Nephron (organoid): ENCODE data around the gene ZMYM1.
"Not testable (repeated sequence)": the region's sequence is repeated elsewhere in the genome, so short reads cannot be mapped to it uniquely, and the experiment has no call there.

Source experiments
- H3K27ac Mint-ChIP-seq, 3 experiments: 2 replicates each; pipeline ENCODE4 v1.8.0; 2020; ENCODE audit warnings: mixed read lengths in 3 of 3, mild to moderate bottlenecking in 2 of 3, moderate library complexity in 1 of 3
- H3K27me3 Mint-ChIP-seq: 2 replicates; pipeline ENCODE4 v1.8.0; 2021; ENCODE audit warnings: low read depth, mild to moderate bottlenecking, moderate library complexity, mixed read lengths
- H3K36me3 Mint-ChIP-seq: 2 replicates; pipeline ENCODE4 v1.8.0; 2020; ENCODE audit warnings: low read depth, mixed read lengths
- H3K4me1 Mint-ChIP-seq: 2 replicates; pipeline ENCODE4 v1.8.0; 2020; ENCODE audit warnings: mixed read lengths
- H3K4me3 Mint-ChIP-seq, 3 experiments: 2 replicates each; pipeline ENCODE4 v1.8.0; 2020; ENCODE audit warnings: mild to moderate bottlenecking in 3 of 3, mixed read lengths in 3 of 3, moderate library complexity in 2 of 3
- H3K9me3 Mint-ChIP-seq: 2 replicates; pipeline ENCODE4 v1.8.0; 2020; ENCODE audit warnings: mixed read lengths
- CTCF ChIP-seq, 3 experiments: fragments of 200-600 bp; sonication (generic); IDR thresholded peaks; one replicate each; pipeline ENCODE4 v1.5.0; 2021; ENCODE audit warnings: antibody characterized with exemption in 3 of 3; ENCODE audit not compliant: unreplicated experiment in 3 of 3

The ZMYM1 gene

GRCh38 chr1:35120458-35121133, 41.4 kb downstream of the ZMYM1 start:
- H3K27ac Mint-ChIP-seq: no peak overlapping the region
- no peak overlapping the region for H3K4me3 Mint-ChIP-seq
- peaks cover 19% of the 10 kb centered on the region for H3K36me3 Mint-ChIP-seq
- H3K27me3 Mint-ChIP-seq: no peaks in the 10 kb centered on the region
- no peak for TF ChIP-seq CTCF (IDR thresholded peaks at IDR 0.05; ENCODE audit: unreplicated experiment in 3 of 3)
- H3K9me3 Mint-ChIP-seq: peaks cover 9% of the 10 kb centered on the region
- no peaks in the 10 kb centered on the region for H3K4me1 Mint-ChIP-seq

GRCh38 chr1:35122311-35122710, 43.1 kb downstream of the ZMYM1 start:
- no peaks in the 10 kb centered on the region for H3K4me1 Mint-ChIP-seq
- H3K9me3 Mint-ChIP-seq: peaks cover 13% of the 10 kb centered on the region
- H3K27me3 Mint-ChIP-seq: no peaks in the 10 kb centered on the region
- no peak overlapping the region for H3K27ac Mint-ChIP-seq
- no peak overlapping the region for H3K4me3 Mint-ChIP-seq
- H3K36me3 Mint-ChIP-seq: peaks cover 10% of the 10 kb centered on the region
- no peak for TF ChIP-seq CTCF (IDR thresholded peaks at IDR 0.05; ENCODE audit: unreplicated experiment in 3 of 3)

GRCh38 chr1:35126546-35126945, 47.4 kb downstream of the ZMYM1 start:
- no peak overlapping the region for H3K27ac Mint-ChIP-seq
- H3K9me3 Mint-ChIP-seq: peaks cover 28% of the 10 kb centered on the region
- no peak for TF ChIP-seq CTCF (IDR thresholded peaks at IDR 0.05; ENCODE audit: unreplicated experiment in 3 of 3)
- no peaks in the 10 kb centered on the region for H3K27me3 Mint-ChIP-seq
- H3K4me3 Mint-ChIP-seq: no peak overlapping the region
- H3K4me1 Mint-ChIP-seq: no peaks in the 10 kb centered on the region
- peaks cover 1% of the 10 kb centered on the region for H3K36me3 Mint-ChIP-seq

GRCh38 chr1:35129080-35129479, 49.9 kb downstream of the ZMYM1 start:
- H3K4me3 Mint-ChIP-seq: no peak overlapping the region
- no peak for TF ChIP-seq CTCF (IDR thresholded peaks at IDR 0.05; ENCODE audit: unreplicated experiment in 3 of 3)
- peaks cover 26% of the 10 kb centered on the region for H3K9me3 Mint-ChIP-seq
- H3K4me1 Mint-ChIP-seq: no peaks in the 10 kb centered on the region
- H3K27me3 Mint-ChIP-seq: no peaks in the 10 kb centered on the region
- H3K36me3 Mint-ChIP-seq: no peaks in the 10 kb centered on the region
- H3K27ac Mint-ChIP-seq: no peak overlapping the region

GRCh38 chr1:35136780-35137179, 57.6 kb downstream of the ZMYM1 start:
- TF ChIP-seq CTCF (IDR thresholded peaks at IDR 0.05; ENCODE audit: unreplicated experiment in 3 of 3): no peak
- Mint-ChIP-seq H3K9me3 (no peaks in the 10 kb centered on the region), H3K36me3 (no peaks in the 10 kb centered on the region), H3K27me3 (peaks cover 7% of the 10 kb centered on the region), H3K4me3 (no peak overlapping the region), H3K4me1 (no peaks in the 10 kb centered on the region), H3K27ac (no peak overlapping the region)

- not testable (repeated sequence) for H3K27me3 Mint-ChIP-seq, H3K27ac Mint-ChIP-seq, H3K36me3 Mint-ChIP-seq, H3K9me3 Mint-ChIP-seq, H3K4me1 Mint-ChIP-seq, H3K4me3 Mint-ChIP-seq
Measured at GRCh38 chr1:35137590-35137989, 58.4 kb downstream of the ZMYM1 start.

- peaks cover 32% of the 10 kb centered on the region for H3K4me1 Mint-ChIP-seq
- not testable (repeated sequence) for H3K36me3 Mint-ChIP-seq, H3K27ac Mint-ChIP-seq, H3K4me3 Mint-ChIP-seq, H3K9me3 Mint-ChIP-seq, H3K27me3 Mint-ChIP-seq
Measured at GRCh38 chr1:35142294-35142693, 63.1 kb downstream of the ZMYM1 start.

GRCh38 chr1:35142728-35143127, 63.5 kb downstream of the ZMYM1 start:
- H3K4me3 Mint-ChIP-seq, H3K9me3 Mint-ChIP-seq, H3K36me3 Mint-ChIP-seq, H3K27me3 Mint-ChIP-seq, H3K27ac Mint-ChIP-seq: not testable (repeated sequence)
- H3K4me1 Mint-ChIP-seq: peaks cover 32% of the 10 kb centered on the region
